PC-3 (cell line): ENCODE results near the gene TOP2B.

ENCODE experiments used
- EZH2phosphoT487 ChIP-seq: fragments of 300-600 bp; sonication (generic); IDR thresholded peaks from 2 replicates; pipeline ENCODE4 v1.6.1; 2018; ENCODE audit warnings: mild to moderate bottlenecking, antibody characterized with exemption, low read length, borderline replicate concordance
- TF ChIP-seq, protein P1 (sequence below): fragments of 300-600 bp; sonication (generic); conservative IDR thresholded peaks from 2 replicates; pipeline ENCODE4 v1.5.1; 2017; ENCODE audit warnings: antibody characterized with exemption, low read depth, mild to moderate bottlenecking, low read length

DNA sequence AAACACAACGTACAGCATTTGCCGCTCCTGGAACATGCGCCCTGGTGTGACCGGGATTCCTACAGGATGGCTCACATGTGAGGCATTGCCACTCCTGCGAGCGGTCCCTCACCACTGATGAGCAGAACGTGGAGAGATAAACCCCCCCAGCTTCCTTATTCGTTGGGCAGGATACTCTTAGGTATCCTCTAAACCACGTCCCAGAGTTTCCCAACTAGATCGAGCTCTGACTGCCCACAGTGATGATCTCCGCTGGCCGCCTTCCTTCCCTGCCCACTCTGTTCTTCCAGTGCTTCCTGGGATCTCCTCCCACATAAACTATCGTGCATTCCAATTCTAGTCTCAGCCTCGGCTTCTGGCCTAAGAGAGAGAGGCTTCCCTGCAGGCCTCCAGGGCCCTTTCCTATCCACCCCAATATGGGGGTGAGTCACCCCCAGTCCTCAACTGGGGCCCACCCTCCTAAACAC is 91.8 kb downstream of the TOP2B start:
- TF ChIP-seq, protein P1, sequence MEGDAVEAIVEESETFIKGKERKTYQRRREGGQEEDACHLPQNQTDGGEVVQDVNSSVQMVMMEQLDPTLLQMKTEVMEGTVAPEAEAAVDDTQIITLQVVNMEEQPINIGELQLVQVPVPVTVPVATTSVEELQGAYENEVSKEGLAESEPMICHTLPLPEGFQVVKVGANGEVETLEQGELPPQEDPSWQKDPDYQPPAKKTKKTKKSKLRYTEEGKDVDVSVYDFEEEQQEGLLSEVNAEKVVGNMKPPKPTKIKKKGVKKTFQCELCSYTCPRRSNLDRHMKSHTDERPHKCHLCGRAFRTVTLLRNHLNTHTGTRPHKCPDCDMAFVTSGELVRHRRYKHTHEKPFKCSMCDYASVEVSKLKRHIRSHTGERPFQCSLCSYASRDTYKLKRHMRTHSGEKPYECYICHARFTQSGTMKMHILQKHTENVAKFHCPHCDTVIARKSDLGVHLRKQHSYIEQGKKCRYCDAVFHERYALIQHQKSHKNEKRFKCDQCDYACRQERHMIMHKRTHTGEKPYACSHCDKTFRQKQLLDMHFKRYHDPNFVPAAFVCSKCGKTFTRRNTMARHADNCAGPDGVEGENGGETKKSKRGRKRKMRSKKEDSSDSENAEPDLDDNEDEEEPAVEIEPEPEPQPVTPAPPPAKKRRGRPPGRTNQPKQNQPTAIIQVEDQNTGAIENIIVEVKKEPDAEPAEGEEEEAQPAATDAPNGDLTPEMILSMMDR, result no peak
- TF ChIP-seq EZH2phosphoT487, result no peak
